ENCODE results near the gene OR5H2. TPM values are rescaled to one million over a fixed set of nuclear protein-coding genes. Genes with fewer than 3 reads are reported as not detected.

Gene OR5H2
- total RNA-seq, 3 donors from 2014 or later = not detected

- Histone ChIP-seq H3K4me3 (peak overlapping the region in 1 of 3 donors; percentile 26), H3K27me3 (no peaks in the 10 kb centered on the region), H3K27ac (no peak overlapping the region), H3K36me3 (no peaks in the 10 kb centered on the region), H3K9me3 (no peaks in the 10 kb centered on the region), H3K4me1 (no peaks in the 10 kb centered on the region)
- no peak for DNase-seq (ENCODE audit: low spot score in 2 of 2)
- intact Hi-C loops (cut with DNase I; ENCODE audit: low total_unique reads) = no loop called here
- TF ChIP-seq POLR2AphosphoS5 (IDR thresholded peaks at IDR 0.05) (no peak), POLR2A (IDR thresholded peaks at IDR 0.05) (no peak)
- TF ChIP-seq, protein P1, sequence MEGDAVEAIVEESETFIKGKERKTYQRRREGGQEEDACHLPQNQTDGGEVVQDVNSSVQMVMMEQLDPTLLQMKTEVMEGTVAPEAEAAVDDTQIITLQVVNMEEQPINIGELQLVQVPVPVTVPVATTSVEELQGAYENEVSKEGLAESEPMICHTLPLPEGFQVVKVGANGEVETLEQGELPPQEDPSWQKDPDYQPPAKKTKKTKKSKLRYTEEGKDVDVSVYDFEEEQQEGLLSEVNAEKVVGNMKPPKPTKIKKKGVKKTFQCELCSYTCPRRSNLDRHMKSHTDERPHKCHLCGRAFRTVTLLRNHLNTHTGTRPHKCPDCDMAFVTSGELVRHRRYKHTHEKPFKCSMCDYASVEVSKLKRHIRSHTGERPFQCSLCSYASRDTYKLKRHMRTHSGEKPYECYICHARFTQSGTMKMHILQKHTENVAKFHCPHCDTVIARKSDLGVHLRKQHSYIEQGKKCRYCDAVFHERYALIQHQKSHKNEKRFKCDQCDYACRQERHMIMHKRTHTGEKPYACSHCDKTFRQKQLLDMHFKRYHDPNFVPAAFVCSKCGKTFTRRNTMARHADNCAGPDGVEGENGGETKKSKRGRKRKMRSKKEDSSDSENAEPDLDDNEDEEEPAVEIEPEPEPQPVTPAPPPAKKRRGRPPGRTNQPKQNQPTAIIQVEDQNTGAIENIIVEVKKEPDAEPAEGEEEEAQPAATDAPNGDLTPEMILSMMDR (IDR thresholded peaks at IDR 0.05) = no peak
Observed at GRCh38 chr3:98325055-98325454, 42.8 kb downstream of the OR5H2 start.

GRCh38 chr3:98326105-98326893, 44.0 kb downstream of the OR5H2 start:
- intact Hi-C loops (cut with DNase I; ENCODE audit: low total_unique reads) = no loop called here
- TF ChIP-seq, protein P1 (IDR thresholded peaks at IDR 0.05) = no peak
- TF ChIP-seq POLR2AphosphoS5 (IDR thresholded peaks at IDR 0.05) = no peak
- Histone ChIP-seq H3K36me3 (no peaks in the 10 kb centered on the region), H3K27me3 (no peaks in the 10 kb centered on the region), H3K27ac (no peak overlapping the region), H3K4me1 (no peaks in the 10 kb centered on the region), H3K4me3 (no peak overlapping the region), H3K9me3 (no peaks in the 10 kb centered on the region)
- DNase-seq (ENCODE audit: low spot score in 2 of 2) = no peak

GRCh38 chr3:98326945-98327344, 44.6 kb downstream of the OR5H2 start:
- Histone ChIP-seq H3K27ac (no peak overlapping the region), H3K27me3 (no peaks in the 10 kb centered on the region), H3K4me1 (no peaks in the 10 kb centered on the region), H3K4me3 (no peak overlapping the region), H3K36me3 (no peaks in the 10 kb centered on the region), H3K9me3 (no peaks in the 10 kb centered on the region)
- intact Hi-C loops (cut with DNase I; ENCODE audit: low total_unique reads) = no loop called here
- TF ChIP-seq, protein P1 (IDR thresholded peaks at IDR 0.05) = no peak
- TF ChIP-seq POLR2A (IDR thresholded peaks at IDR 0.05) (no peak), POLR2AphosphoS5 (IDR thresholded peaks at IDR 0.05) (no peak)
- DNase-seq (ENCODE audit: low spot score in 2 of 2) = no peak

- H3K4me1 ChIP-seq = no peaks in the 10 kb centered on the region
- no peaks in the 10 kb centered on the region for H3K27me3 ChIP-seq
- TF ChIP-seq, protein P1 (IDR thresholded peaks at IDR 0.05) = no peak
- TF ChIP-seq POLR2A (IDR thresholded peaks at IDR 0.05) (no peak), POLR2AphosphoS5 (IDR thresholded peaks at IDR 0.05) (no peak)
- no peak overlapping the region for H3K4me3 ChIP-seq
- H3K27ac ChIP-seq = no peak overlapping the region
- no peak for DNase-seq (ENCODE audit: low spot score in 2 of 2)
- intact Hi-C loops (cut with DNase I; ENCODE audit: low total_unique reads) = no loop called here
- no peaks in the 10 kb centered on the region for H3K36me3 ChIP-seq
- no peaks in the 10 kb centered on the region for H3K9me3 ChIP-seq
Observed at GRCh38 chr3:98328933-98329332, 46.6 kb downstream of the OR5H2 start.

DNA sequence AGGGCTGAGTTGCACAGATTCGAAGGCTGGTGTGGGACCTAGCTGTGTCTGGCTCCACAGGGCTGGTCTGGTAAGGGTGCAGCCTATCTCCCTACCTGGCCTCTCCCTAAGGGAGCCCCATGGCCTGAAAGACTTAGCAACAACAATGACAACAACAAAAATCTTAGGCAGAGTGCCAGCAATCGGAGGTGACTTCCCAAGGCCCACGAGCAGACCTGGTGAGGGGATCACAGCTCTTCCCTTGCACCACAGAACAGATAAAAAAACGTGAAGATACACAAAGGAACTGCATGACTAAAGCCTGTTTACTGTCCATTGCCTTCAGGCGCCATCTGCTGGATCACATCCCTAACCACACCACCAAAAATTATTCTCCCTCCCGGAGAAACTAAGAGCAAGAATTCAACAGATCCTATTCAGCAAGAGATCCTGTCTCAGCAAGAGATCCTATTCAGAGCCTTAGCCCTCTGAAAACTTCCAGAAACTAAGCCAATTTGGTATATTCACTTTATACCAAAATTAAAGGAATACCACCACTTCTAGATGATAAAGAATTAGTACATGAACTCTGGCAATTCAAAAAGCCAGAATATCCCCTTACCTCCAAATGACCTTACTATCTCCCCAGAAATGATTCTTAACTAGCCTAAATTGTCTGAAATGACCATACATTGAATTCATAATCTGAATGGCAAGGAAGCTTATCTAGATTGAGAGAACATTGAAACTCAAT, 47.3 kb downstream of the OR5H2 start:
- H3K4me1 ChIP-seq = no peaks in the 10 kb centered on the region
- intact Hi-C loops (cut with DNase I; ENCODE audit: low total_unique reads) = no loop called here

More for the DNA sequence above, 47.3 kb downstream of the OR5H2 start:
- Histone ChIP-seq H3K27me3 (no peaks in the 10 kb centered on the region), H3K27ac (no peak overlapping the region), H3K4me3 (no peak overlapping the region), H3K9me3 (no peaks in the 10 kb centered on the region), H3K36me3 (no peaks in the 10 kb centered on the region)
- DNase-seq (ENCODE audit: low spot score in 2 of 2) = no peak
- TF ChIP-seq, protein P1 (IDR thresholded peaks at IDR 0.05) = peak in 2 of 3 donors; percentile 47 to 56
- TF ChIP-seq POLR2AphosphoS5 (IDR thresholded peaks at IDR 0.05) = no peak

Data from breast epithelium (tissue), 4 donors.